Vagina (tissue), 2 donors: ENCODE measurements around the gene E4F1. TPM values are rescaled to one million over a fixed set of nuclear protein-coding genes. Genes with fewer than 3 reads are reported as not detected.

Source experiments
- DNase-seq, 2 donors: peaks; one replicate each; pipeline ENCODE4 v3.0.0-alpha.2; 2017; ENCODE audit errors: extremely low spot score in 2 of 2
- H3K27ac ChIP-seq: fragments of 200-600 bp; sonication (generic); one replicate; pipeline ENCODE4 v1.5.1; 2019
- H3K27me3 ChIP-seq: fragments of 200-600 bp; sonication (generic); one replicate; pipeline ENCODE4 v1.5.1; 2019
- H3K36me3 ChIP-seq, 2 donors: fragments of 200-600 bp; sonication (generic); one replicate each; pipeline ENCODE4 v1.5.1; 2017 to 2019
- H3K4me1 ChIP-seq: fragments of 200-600 bp; sonication (generic); one replicate; pipeline ENCODE4 v1.5.1; 2019
- H3K4me3 ChIP-seq, 2 donors: fragments of 200-600 bp; sonication (generic); 1 replicate in 1 of 2; 2 replicates in 1 of 2; pipeline ENCODE4 v1.5.1; 2016 to 2019
- H3K9me3 ChIP-seq: fragments of 200-600 bp; sonication (generic); one replicate; pipeline ENCODE4 v1.5.1; 2019
- POLR2A ChIP-seq, 2 donors: fragments of 450-650 bp; IDR thresholded peaks; one replicate each; pipeline ENCODE4 v1.6.1; 2017; ENCODE audit warnings: antibody characterized with exemption in 2 of 2, mild to moderate bottlenecking in 2 of 2, moderate library complexity in 2 of 2
- POLR2AphosphoS5 ChIP-seq, 2 donors: sonication (generic); formaldehyde crosslinking; IDR thresholded peaks; one replicate each; pipeline ENCODE4 v1.9.0; 2017; ENCODE audit warnings: antibody characterized with exemption in 2 of 2, mild to moderate bottlenecking in 2 of 2, low read depth in 1 of 2; ENCODE audit not compliant: insufficient read depth in 1 of 2
- intact Hi-C: fragments of 100-400 bp; cut with DNase I; formaldehyde crosslinking; loops from one replicate; pipeline ENCODE4 v1.15.1; 2023
- total RNA-seq: library from RNA; depleted of rRNA; stranded (reverse); fragments of >200 nt; gene quantifications from one replicate; pipeline ENCODE4 v1.2.3, GENCODE V29; 2016
- TF ChIP-seq, protein P1 (sequence below), 3 experiments: fragments of 450-650 bp in 2 of 3; fragments of 200-600 bp in 1 of 3; sonication (generic) in 1 of 3; IDR thresholded peaks; one replicate each; pipeline ENCODE4 v1.5.1; 2017 to 2019; ENCODE audit warnings: antibody characterized with exemption in 3 of 3, mild to moderate bottlenecking in 2 of 3, moderate library complexity in 2 of 3

Gene E4F1
- total RNA-seq, 1 donor from 2014 or later, result 70.0 TPM

DNA sequence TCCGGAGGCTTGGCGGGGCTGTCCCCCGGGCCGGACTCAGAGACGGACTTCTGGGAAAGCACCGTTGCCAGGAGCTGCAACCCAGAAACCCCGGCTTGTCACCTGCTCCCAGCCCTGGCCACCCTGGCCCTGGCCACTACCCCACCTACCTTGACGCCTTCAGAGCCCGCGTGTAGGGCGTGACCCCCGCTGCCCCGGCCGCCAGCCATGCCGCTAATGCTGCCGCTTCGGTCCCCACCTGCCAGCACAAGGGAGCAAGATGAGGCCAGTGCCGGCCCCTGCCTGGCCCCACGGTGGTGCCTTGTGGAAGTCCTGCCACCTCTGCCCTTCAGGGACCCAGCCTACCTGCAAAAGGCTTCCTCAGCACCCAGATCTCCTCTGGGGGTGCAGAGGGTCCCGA is 38.4 kb upstream of the E4F1 start:
- intact Hi-C loops, result no loop called here
- no peaks in the 10 kb centered on the region for H3K4me1 ChIP-seq
- H3K4me3 ChIP-seq, result no peak overlapping the region
- no peaks in the 10 kb centered on the region for H3K27me3 ChIP-seq
- H3K9me3 ChIP-seq, result no peaks in the 10 kb centered on the region
- TF ChIP-seq, protein P1, sequence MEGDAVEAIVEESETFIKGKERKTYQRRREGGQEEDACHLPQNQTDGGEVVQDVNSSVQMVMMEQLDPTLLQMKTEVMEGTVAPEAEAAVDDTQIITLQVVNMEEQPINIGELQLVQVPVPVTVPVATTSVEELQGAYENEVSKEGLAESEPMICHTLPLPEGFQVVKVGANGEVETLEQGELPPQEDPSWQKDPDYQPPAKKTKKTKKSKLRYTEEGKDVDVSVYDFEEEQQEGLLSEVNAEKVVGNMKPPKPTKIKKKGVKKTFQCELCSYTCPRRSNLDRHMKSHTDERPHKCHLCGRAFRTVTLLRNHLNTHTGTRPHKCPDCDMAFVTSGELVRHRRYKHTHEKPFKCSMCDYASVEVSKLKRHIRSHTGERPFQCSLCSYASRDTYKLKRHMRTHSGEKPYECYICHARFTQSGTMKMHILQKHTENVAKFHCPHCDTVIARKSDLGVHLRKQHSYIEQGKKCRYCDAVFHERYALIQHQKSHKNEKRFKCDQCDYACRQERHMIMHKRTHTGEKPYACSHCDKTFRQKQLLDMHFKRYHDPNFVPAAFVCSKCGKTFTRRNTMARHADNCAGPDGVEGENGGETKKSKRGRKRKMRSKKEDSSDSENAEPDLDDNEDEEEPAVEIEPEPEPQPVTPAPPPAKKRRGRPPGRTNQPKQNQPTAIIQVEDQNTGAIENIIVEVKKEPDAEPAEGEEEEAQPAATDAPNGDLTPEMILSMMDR (IDR thresholded peaks at IDR 0.05), result no peak
- TF ChIP-seq POLR2A (IDR thresholded peaks at IDR 0.05) (no peak), POLR2AphosphoS5 (IDR thresholded peaks at IDR 0.05; ENCODE audit: insufficient read depth in 1 of 2, low read depth in 1 of 2) (no peak)
- H3K36me3 ChIP-seq, result no peaks in the 10 kb centered on the region
- no peak for DNase-seq
- H3K27ac ChIP-seq, result no peak overlapping the region

DNA sequence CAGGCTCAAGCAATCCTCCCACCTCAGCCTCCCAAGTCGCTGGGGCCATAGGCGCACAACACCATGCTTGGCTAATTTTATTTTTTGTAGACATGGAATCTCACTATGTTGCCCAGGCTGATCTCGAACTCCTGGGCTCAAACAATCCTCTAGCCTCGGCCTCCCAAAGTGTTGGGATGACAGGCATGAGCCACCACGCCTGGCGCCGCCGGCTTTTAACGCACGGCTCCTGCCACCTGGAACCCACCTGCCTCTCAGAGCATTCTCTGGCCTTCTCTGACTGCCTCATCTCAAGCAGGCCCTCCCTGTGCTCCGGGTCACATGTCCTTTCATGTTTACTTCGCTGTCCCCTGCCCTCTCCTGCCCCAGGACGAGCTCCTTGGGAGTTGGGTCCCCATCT is 37.3 kb upstream of the E4F1 start:
- intact Hi-C loops, result no loop called here
- Histone ChIP-seq H3K36me3 (no peaks in the 10 kb centered on the region), H3K27me3 (no peaks in the 10 kb centered on the region), H3K4me1 (no peaks in the 10 kb centered on the region), H3K4me3 (no peak overlapping the region), H3K9me3 (no peaks in the 10 kb centered on the region), H3K27ac (no peak overlapping the region)
- TF ChIP-seq POLR2AphosphoS5 (IDR thresholded peaks at IDR 0.05; ENCODE audit: insufficient read depth in 1 of 2, low read depth in 1 of 2), result no peak
- TF ChIP-seq, protein P1 (IDR thresholded peaks at IDR 0.05), result no peak
- TF ChIP-seq POLR2A (IDR thresholded peaks at IDR 0.05), result no peak
- no peak for DNase-seq

DNA sequence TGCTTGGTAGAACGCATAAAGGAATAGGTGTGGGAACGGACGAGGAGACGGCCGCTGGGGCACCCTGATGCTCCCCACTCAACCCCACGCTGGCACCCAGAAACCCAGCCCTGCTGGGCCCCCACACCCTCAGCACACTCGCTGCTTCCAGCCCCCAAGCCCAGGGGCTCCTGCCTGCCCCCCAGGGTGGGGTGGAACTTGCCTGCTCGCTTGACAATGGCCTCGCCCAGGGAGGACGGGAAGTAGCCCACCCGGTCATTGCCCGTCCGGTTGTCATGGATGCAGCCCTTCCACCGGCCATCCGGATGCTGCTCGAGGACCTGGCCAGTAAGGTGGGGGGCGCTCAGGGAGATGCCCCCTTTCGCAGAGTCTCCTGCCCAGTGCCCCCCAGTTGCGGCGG is 36.9 kb upstream of the E4F1 start:
- intact Hi-C loops, result no loop called here

DNA sequence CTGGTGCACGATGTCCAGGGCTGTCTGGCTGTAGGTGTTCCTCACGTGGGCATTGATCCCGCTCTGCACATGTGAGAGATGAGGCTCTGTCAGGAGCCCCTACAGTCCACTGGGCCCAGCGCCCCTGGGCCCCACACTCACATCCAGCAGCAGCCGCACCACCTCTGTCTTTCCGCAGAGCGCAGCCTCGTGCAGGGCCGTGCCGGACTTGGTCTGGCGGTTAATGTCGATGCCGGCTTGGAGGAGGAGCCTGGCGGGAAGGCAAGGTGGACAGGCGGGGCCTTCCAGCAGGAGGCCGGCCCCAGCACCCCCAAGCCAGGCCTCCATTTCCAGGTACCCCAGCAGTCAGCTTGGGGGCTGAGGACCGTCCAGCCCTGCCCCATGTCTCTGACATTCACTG is 36.2 kb upstream of the E4F1 start:
- TF ChIP-seq POLR2AphosphoS5 (IDR thresholded peaks at IDR 0.05; ENCODE audit: insufficient read depth in 1 of 2, low read depth in 1 of 2), result no peak
- TF ChIP-seq, protein P1 (IDR thresholded peaks at IDR 0.05), result no peak
- no peak for TF ChIP-seq POLR2A (IDR thresholded peaks at IDR 0.05)
- intact Hi-C loops, result no loop called here
- H3K4me3 ChIP-seq, result no peak overlapping the region
- no peaks in the 10 kb centered on the region for H3K36me3 ChIP-seq
- no peaks in the 10 kb centered on the region for H3K4me1 ChIP-seq
- H3K27ac ChIP-seq, result no peak overlapping the region
- no peaks in the 10 kb centered on the region for H3K9me3 ChIP-seq
- H3K27me3 ChIP-seq, result no peaks in the 10 kb centered on the region
- no peak for DNase-seq

More for the DNA sequence above, 36.9 kb upstream of the E4F1 start:
- TF ChIP-seq POLR2A (IDR thresholded peaks at IDR 0.05) (no peak), POLR2AphosphoS5 (IDR thresholded peaks at IDR 0.05; ENCODE audit: insufficient read depth in 1 of 2, low read depth in 1 of 2) (no peak)
- TF ChIP-seq, protein P1 (IDR thresholded peaks at IDR 0.05), result no peak
- Histone ChIP-seq H3K27ac (no peak overlapping the region), H3K9me3 (no peaks in the 10 kb centered on the region), H3K27me3 (no peaks in the 10 kb centered on the region), H3K4me3 (no peak overlapping the region), H3K4me1 (no peaks in the 10 kb centered on the region), H3K36me3 (no peaks in the 10 kb centered on the region)
- no peak for DNase-seq

DNA sequence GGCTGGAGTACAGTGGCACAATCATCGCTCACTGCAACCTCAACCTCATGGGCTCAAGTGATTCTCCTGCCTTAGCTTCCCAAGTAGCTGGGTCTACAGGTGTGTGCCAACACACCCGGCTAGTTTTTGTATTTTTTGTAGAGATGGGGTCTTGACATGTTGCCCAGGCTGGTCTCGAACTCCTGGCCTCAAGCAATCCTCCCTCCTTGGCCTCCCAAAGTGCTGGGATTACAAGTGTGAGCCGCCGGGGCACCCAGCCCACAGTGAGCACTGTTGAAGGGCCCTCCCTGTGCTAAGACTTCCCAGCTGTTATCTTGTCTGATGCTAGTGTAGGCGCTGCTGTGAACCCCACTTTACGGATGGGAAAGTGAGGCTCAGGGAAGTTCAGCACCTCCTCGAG is 35.0 kb upstream of the E4F1 start:
- intact Hi-C loops, result no loop called here
- no peak for DNase-seq
- TF ChIP-seq POLR2AphosphoS5 (IDR thresholded peaks at IDR 0.05; ENCODE audit: insufficient read depth in 1 of 2, low read depth in 1 of 2), result no peak
- TF ChIP-seq, protein P1 (IDR thresholded peaks at IDR 0.05), result no peak
- H3K27me3 ChIP-seq, result no peaks in the 10 kb centered on the region
- no peaks in the 10 kb centered on the region for H3K4me1 ChIP-seq
- H3K27ac ChIP-seq, result no peak overlapping the region
- H3K9me3 ChIP-seq, result no peaks in the 10 kb centered on the region
- H3K36me3 ChIP-seq, result no peaks in the 10 kb centered on the region
- no peak overlapping the region for H3K4me3 ChIP-seq
